Hippocampal formation (tissue), 2 donors: Measurements from ENCODE around the gene ELL2.

ENCODE experiments used
- DNase-seq, 2 donors: peaks; one replicate each; lab custom pipeline; 2025; lab: John Stamatoyannopoulos, UW

ELL2 gene

GRCh38 chr5:95983080-95983479 lies 21.4 kb upstream of the ELL2 start:
- no peak for DNase-seq

- DNase-seq: no peak
Measured at GRCh38 chr5:95976606-95977005, 15.0 kb upstream of the ELL2 start.

GRCh38 chr5:95975703-95976102 lies 14.1 kb upstream of the ELL2 start:
- no peak for DNase-seq

- DNase-seq: no peak
Measured at GRCh38 chr5:95973793-95974325, 12.2 kb upstream of the ELL2 start.

GRCh38 chr5:95972196-95972595 lies 10.5 kb upstream of the ELL2 start:
- no peak for DNase-seq

- no peak for DNase-seq
Measured at GRCh38 chr5:95970359-95970704, 8.7 kb upstream of the ELL2 start.

- DNase-seq: no peak
Measured at GRCh38 chr5:95969651-95970358, 8.2 kb upstream of the ELL2 start.

- no peak for DNase-seq
Measured at GRCh38 chr5:95969055-95969454, 7.4 kb upstream of the ELL2 start.

GRCh38 chr5:95967236-95967635 lies 5.6 kb upstream of the ELL2 start:
- no peak for DNase-seq

- DNase-seq: no peak
Measured at GRCh38 chr5:95966005-95966404, 4.4 kb upstream of the ELL2 start.

GRCh38 chr5:95963650-95964410 lies 2.2 kb upstream of the ELL2 start:
- no peak for DNase-seq

GRCh38 chr5:95962785-95963184 lies 1.1 kb upstream of the ELL2 start:
- DNase-seq: no peak

GRCh38 chr5:95962475-95962773 lies 773 bp upstream of the ELL2 start:
- no peak for DNase-seq

GRCh38 chr5:95960667-95961616 lies 709 bp downstream of the ELL2 start:
- DNase-seq: peak; percentile 53 to 79

- peak in 1 of 2 donors; percentile 49 for DNase-seq
Measured at GRCh38 chr5:95959888-95960666, 1.6 kb downstream of the ELL2 start.

GRCh38 chr5:95959051-95959887 lies 2.4 kb downstream of the ELL2 start:
- peak; percentile 33 to 46 for DNase-seq

GRCh38 chr5:95958310-95959014 lies 3.2 kb downstream of the ELL2 start:
- no peak for DNase-seq

- DNase-seq: no peak
Measured at GRCh38 chr5:95957561-95958203, 4.0 kb downstream of the ELL2 start.

- DNase-seq: no peak
Measured at GRCh38 chr5:95956900-95957293, 4.8 kb downstream of the ELL2 start.
